Panc1 (cell line): ENCODE measurements around the gene UGT2B28.
"Not testable (repeated sequence)": the region's sequence is repeated elsewhere in the genome, so short reads cannot be mapped to it uniquely, and the experiment has no call there.

Experiments used
- CTCF ChIP-seq: fragments of 450-650 bp; IDR thresholded peaks from 2 replicates; pipeline ENCODE4 v1.5.1; 2017; ENCODE audit warnings: mild to moderate bottlenecking
- POLR2AphosphoS5 ChIP-seq: IDR thresholded peaks from 2 replicates; pipeline ENCODE4 v1.6.1; 2012; ENCODE audit warnings: mild to moderate bottlenecking, low read depth, low read length, moderate library complexity
- REST ChIP-seq, 2 experiments: IDR thresholded peaks; 2 replicates each; pipeline ENCODE4 v1.6.1; 2011 to 2012; ENCODE audit warnings: low read depth in 2 of 2, control low read depth in 1 of 2, low read length in 1 of 2, mild to moderate bottlenecking in 1 of 2, moderate library complexity in 1 of 2; ENCODE audit not compliant: insufficient read depth in 1 of 2
- SIN3A ChIP-seq: IDR thresholded peaks from 2 replicates; pipeline ENCODE4 v1.6.1; 2012; ENCODE audit warnings: low read depth, mild to moderate bottlenecking, low read length, moderate library complexity, borderline replicate concordance; ENCODE audit not compliant: insufficient read depth
- TCF7L2 ChIP-seq: IDR thresholded peaks from 2 replicates; pipeline ENCODE4 v1.6.1; 2011; ENCODE audit warnings: mild to moderate bottlenecking, low read depth, low read length, inconsistent platforms

- not testable (repeated sequence) for TF ChIP-seq CTCF; TCF7L2; REST (IDR thresholded peaks at IDR 0.05; ENCODE audit: insufficient read depth in 1 of 2, low read depth in 2 of 2, low read length in 1 of 2); SIN3A; POLR2AphosphoS5
These were observed 51.0 kb downstream of the UGT2B28 start for GRCh38 chr4:69331304-69331703.
